H1 (cell line): ENCODE measurements around the gene POU2F1. TPM values are rescaled to one million over a fixed set of nuclear protein-coding genes. Genes with fewer than 3 reads are reported as not detected.

Experiments used
- CTCF ChIA-PET: fragments of 300-600 bp; sonication (Branson Sonifier 250); formaldehyde crosslinking; loops from one replicate; lab custom pipeline; 2021; ENCODE audit not compliant: partially characterized antibody; lab: Charles Lee
- POLR2A ChIA-PET: fragments of 300-600 bp; sonication (Branson Sonifier 250); formaldehyde crosslinking; loops from one replicate; lab custom pipeline; 2021; ENCODE audit warnings: inconsistent platforms; ENCODE audit not compliant: partially characterized antibody; lab: Charles Lee
- DNase-seq, 2 experiments: peaks; one replicate each; pipeline versions ENCODE4 v3.0.0 to v3.0.0-alpha.2; 2010 to 2022; ENCODE audit warnings: low spot score in 2 of 2, low read depth in 1 of 2, mixed read lengths in 1 of 2
- FAIRE-seq: peaks from 2 replicates; lab custom pipeline; 2011; peaks lifted over from hg19 to GRCh38; lab: Jason Lieb, UNC
- H2AFZ ChIP-seq: 2 replicates; pipeline ENCODE4 v1.8.1; 2012; ENCODE audit warnings: low read length, inconsistent platforms
- H2AK5ac ChIP-seq: 2 replicates; pipeline ENCODE4 v1.6.1; 2013; ENCODE audit warnings: low read depth, low read length
- H2BK120ac ChIP-seq: replicated peaks from 2 replicates; pipeline ENCODE3; 2013; ENCODE audit warnings: low read depth, low read length, inconsistent platforms
- H2BK12ac ChIP-seq: 2 replicates; pipeline ENCODE4 v1.6.1; 2013; ENCODE audit warnings: low read depth, low read length
- H2BK15ac ChIP-seq: 2 replicates; pipeline ENCODE4 v1.6.1; 2013; ENCODE audit warnings: low read length
- H2BK20ac ChIP-seq: 2 replicates; pipeline ENCODE4 v1.6.1; 2013; ENCODE audit warnings: low read length
- H2BK5ac ChIP-seq: 2 replicates; pipeline ENCODE4 v1.6.1; 2013; ENCODE audit warnings: low read depth, low read length
- H3K14ac ChIP-seq: 2 replicates; pipeline ENCODE4 v1.6.1; 2013; ENCODE audit warnings: inconsistent platforms; ENCODE audit not compliant: insufficient read length
- H3K18ac ChIP-seq: 2 replicates; pipeline ENCODE4 v1.6.1; 2013; ENCODE audit warnings: low read length; ENCODE audit errors: extremely low read depth
- H3K23ac ChIP-seq: 2 replicates; pipeline ENCODE4 v1.6.1; 2013; ENCODE audit warnings: inconsistent platforms; ENCODE audit not compliant: insufficient read length
- H3K23me2 ChIP-seq: 2 replicates; pipeline ENCODE4 v1.6.1; 2013; ENCODE audit warnings: low read depth, low read length
- H3K27ac ChIP-seq: 2 replicates; pipeline ENCODE4 v1.6.1; 2011; ENCODE audit warnings: low read depth, low read length, inconsistent platforms
- H3K27me3 ChIP-seq, 4 experiments: replicated peaks in 1 of 4; 1 replicate in 1 of 4; 2 replicates in 3 of 4; pipeline versions ENCODE4 v1.6.1 to v1.8.1; 2011 to 2013; ENCODE audit warnings: low read length in 3 of 4, mild to moderate bottlenecking in 3 of 4, inconsistent platforms in 2 of 4, mixed read lengths in 2 of 4, moderate library complexity in 1 of 4; ENCODE audit not compliant: control insufficient read depth in 3 of 4, insufficient read depth in 3 of 4; ENCODE audit errors: extremely low read depth in 1 of 4
- H3K36me3 ChIP-seq, 4 experiments: 2 replicates each; pipeline versions ENCODE4 v1.6.1 to v1.8.1; 2011 to 2013; ENCODE audit warnings: mild to moderate bottlenecking in 4 of 4, low read length in 3 of 4, moderate library complexity in 2 of 4, control low read depth in 1 of 4, inconsistent platforms in 1 of 4; ENCODE audit not compliant: insufficient read depth in 4 of 4, control insufficient read depth in 2 of 4
- H3K4ac ChIP-seq: replicated peaks from 2 replicates; pipeline ENCODE3; 2013; ENCODE audit warnings: low read length, low read depth, mixed read lengths, inconsistent platforms; ENCODE audit not compliant: insufficient read length
- H3K4me1 ChIP-seq, 4 experiments: replicated peaks in 1 of 4; 1 replicate in 1 of 4; 2 replicates in 3 of 4; pipeline versions ENCODE4 v1.6.1 to v1.8.1; 2011 to 2013; ENCODE audit warnings: low read length in 3 of 4, inconsistent platforms in 2 of 4, mixed read lengths in 1 of 4; ENCODE audit not compliant: insufficient read depth in 4 of 4, control insufficient read depth in 3 of 4
- H3K4me2 ChIP-seq, 2 experiments: 2 replicates each; pipeline versions ENCODE4 v1.6.1 to v1.8.1; 2011 to 2013; ENCODE audit warnings: low read depth in 2 of 2, low read length in 2 of 2, control low read depth in 1 of 2, inconsistent platforms in 1 of 2, mild to moderate bottlenecking in 1 of 2; ENCODE audit not compliant: insufficient read depth in 1 of 2
- H3K4me3 ChIP-seq, 4 experiments: fragments of 200-600, 300-600 bp in 1 of 4; sonication (generic), shearing (Covaris generic), sonication (Bioruptor Twin) in 1 of 4; 2 replicates each; pipeline versions ENCODE4 v1.5.1 to v1.8.1; 2011 to 2016; ENCODE audit warnings: low read length in 4 of 4, low read depth in 3 of 4, control low read depth in 2 of 4, inconsistent platforms in 2 of 4, mild to moderate bottlenecking in 2 of 4, mixed read lengths in 1 of 4, moderate library complexity in 1 of 4; ENCODE audit not compliant: insufficient read depth in 2 of 4; ENCODE audit errors: extremely low read depth in 1 of 4
- H3K56ac ChIP-seq: replicated peaks from 2 replicates; pipeline ENCODE3; 2013; ENCODE audit warnings: low read depth, mild to moderate bottlenecking, mixed read lengths, low read length, inconsistent platforms; ENCODE audit not compliant: insufficient read length
- H3K79me1 ChIP-seq: 2 replicates; pipeline ENCODE4 v1.6.1; 2013; ENCODE audit warnings: low read depth, low read length, control low read depth
- H3K79me2 ChIP-seq, 2 experiments: 2 replicates each; pipeline versions ENCODE4 v1.6.1 to v1.8.1; 2012 to 2013; ENCODE audit warnings: low read length in 2 of 2, mild to moderate bottlenecking in 2 of 2, inconsistent platforms in 1 of 2; ENCODE audit not compliant: insufficient read depth in 2 of 2, control insufficient read depth in 1 of 2
- H3K9ac ChIP-seq, 4 experiments: replicated peaks in 1 of 4; 1 replicate in 1 of 4; 2 replicates in 3 of 4; pipeline versions ENCODE4 v1.6.1 to v1.8.1; 2011 to 2013; ENCODE audit warnings: low read depth in 3 of 4, low read length in 3 of 4, control low read depth in 2 of 4, mild to moderate bottlenecking in 2 of 4, moderate library complexity in 2 of 4, inconsistent platforms in 1 of 4; ENCODE audit errors: extremely low read depth in 1 of 4
- H3K9me3 ChIP-seq, 2 experiments: 2 replicates each; pipeline versions ENCODE4 v1.6.1 to v1.8.1; 2012 to 2013; ENCODE audit warnings: mild to moderate bottlenecking in 2 of 2, moderate library complexity in 2 of 2, control low read depth in 1 of 2, inconsistent platforms in 1 of 2, low read depth in 1 of 2, low read length in 1 of 2, mixed read lengths in 1 of 2; ENCODE audit not compliant: insufficient read depth in 2 of 2
- H4K20me1 ChIP-seq, 2 experiments: replicated peaks in 1 of 2; 2 replicates each; pipeline versions ENCODE3 to v1.8.1; 2011 to 2013; ENCODE audit warnings: inconsistent platforms in 2 of 2, low read length in 2 of 2, mild to moderate bottlenecking in 1 of 2; ENCODE audit not compliant: insufficient read depth in 2 of 2, control insufficient read depth in 1 of 2
- H4K5ac ChIP-seq: 2 replicates; pipeline ENCODE4 v1.6.1; 2013; ENCODE audit warnings: low read length, low read depth, mixed read lengths, inconsistent platforms; ENCODE audit not compliant: insufficient read length
- H4K8ac ChIP-seq: 2 replicates; pipeline ENCODE4 v1.8.0; 2013; ENCODE audit warnings: mild to moderate bottlenecking, moderate library complexity, low read length, inconsistent platforms; ENCODE audit not compliant: insufficient read depth; ENCODE audit errors: extremely low read depth
- H4K91ac ChIP-seq: replicated peaks from 2 replicates; pipeline ENCODE3; 2013; ENCODE audit warnings: low read length, mixed read lengths, inconsistent platforms; ENCODE audit not compliant: insufficient read length
- ASH2L ChIP-seq: fragments of 200-600, 300-600 bp; sonication (generic); IDR thresholded peaks from one replicate; pipeline ENCODE4 v1.7.1; 2017; ENCODE audit warnings: low read length
- CEBPB ChIP-seq: IDR thresholded peaks from 2 replicates; pipeline ENCODE4 v1.6.1; 2012; ENCODE audit warnings: low read depth, low read length
- FOSL1 ChIP-seq: IDR thresholded peaks from 2 replicates; pipeline ENCODE4 v1.6.1; 2011; ENCODE audit warnings: mild to moderate bottlenecking, low read depth, low read length, moderate library complexity; ENCODE audit not compliant: insufficient read depth
- GABPA ChIP-seq: IDR thresholded peaks from 2 replicates; pipeline ENCODE4 v1.6.1; 2011; ENCODE audit warnings: mild to moderate bottlenecking, low read length, moderate library complexity, borderline replicate concordance; ENCODE audit not compliant: insufficient read depth
- GTF2F1 ChIP-seq: IDR thresholded peaks from 2 replicates; pipeline ENCODE4 v1.6.1; 2012; ENCODE audit warnings: low read depth, low read length, improper control_type of control experiment, borderline replicate concordance
- HDAC6 ChIP-seq: IDR thresholded peaks from one replicate; pipeline ENCODE4 v1.7.1; 2012; ENCODE audit warnings: low read depth, mild to moderate bottlenecking, inconsistent platforms, low read length, moderate library complexity
- KDM5A ChIP-seq: fragments of 200-600 bp; IDR thresholded peaks from 2 replicates; pipeline ENCODE4 v1.7.1; 2012; ENCODE audit warnings: mild to moderate bottlenecking, low read length, inconsistent platforms, mixed read lengths
- NANOG ChIP-seq: IDR thresholded peaks from 2 replicates; pipeline ENCODE4 v1.6.1; 2011; ENCODE audit warnings: low read length, low read depth, mild to moderate bottlenecking, inconsistent platforms; ENCODE audit not compliant: insufficient read depth, poor library complexity, severe bottlenecking
- RAD21 ChIP-seq, 2 experiments: IDR thresholded peaks in 1 of 2; conservative IDR thresholded peaks in 1 of 2; 2 replicates each; pipeline ENCODE4 v1.6.1; 2011; ENCODE audit warnings: low read depth in 2 of 2, low read length in 2 of 2, improper control_type of control experiment in 1 of 2, inconsistent platforms in 1 of 2, mild to moderate bottlenecking in 1 of 2, moderate library complexity in 1 of 2
- RBBP5 ChIP-seq: IDR thresholded peaks from 2 replicates; pipeline ENCODE4 v1.7.1; 2012; ENCODE audit warnings: low read depth, mild to moderate bottlenecking, inconsistent platforms, low read length, moderate library complexity, borderline replicate concordance
- TAF1 ChIP-seq: IDR thresholded peaks from 2 replicates; pipeline ENCODE4 v1.6.1; 2011; ENCODE audit warnings: mild to moderate bottlenecking, low read depth, low read length
- USF2 ChIP-seq: IDR thresholded peaks from 2 replicates; pipeline ENCODE4 v1.6.1; 2011; ENCODE audit warnings: low read length, improper control_type of control experiment
- ZNF274 ChIP-seq: IDR thresholded peaks from 2 replicates; pipeline ENCODE4 v1.7.0; 2012; ENCODE audit warnings: low read length, borderline replicate concordance; ENCODE audit errors: extremely low read depth
- WGBS, 2 experiments: shearing (Covaris generic) in 1 of 2; methylation state at CpG; one replicate each; pipeline versions ENCODE4 v1.1.6 to v1.1.7; 2013 to 2015; ENCODE audit warnings: low lambda C conversion rate in 2 of 2, mixed read lengths in 2 of 2, inconsistent platforms in 1 of 2, low coverage in 1 of 2, missing lambda C conversion rate in 1 of 2; ENCODE audit not compliant: insufficient replicate concordance in 2 of 2, insufficient coverage in 1 of 2, insufficient read length in 1 of 2; ENCODE audit errors: extremely low coverage in 1 of 2, missing lambda C conversion rate in 1 of 2; 5-methylcytosine and 5-hydroxymethylcytosine counted together
- polyA plus RNA-seq, 7 experiments: library from polyadenylated mRNA; depleted of rRNA in 3 of 7; stranded (reverse) in 5 of 7; unstranded in 2 of 7; fragments of >200 nt in 5 of 7; fragments of 200-250 nt in 2 of 7; gene quantifications; 1 replicate in 5 of 7; 2 replicates in 1 of 7; 4 replicates in 1 of 7; pipeline versions ENCODE4 v1.2.1 to v1.2.3, GENCODE V29; 2011 to 2013; ENCODE audit warnings: missing spikeins in 2 of 7, mixed read lengths in 2 of 7
- total RNA-seq: library from RNA; stranded (reverse); fragmentation: NEBNext Ultra II Directional; extraction: Animal tissue kit (Norgen Biotek cat#: 25700); gene quantifications from 2 replicates; pipeline ENCODE4 v1.2.1, GENCODE V29; 2021

The POU2F1 gene
- total and polyA plus RNA-seq, 2 of the 8 experiments (the other 6 are each of a cell fraction or from before 2014, with no cell fraction given), result 37.0 to 57.2 TPM

GRCh38 chr1:167239257-167239656 is 18.6 kb downstream of the POU2F1 start:
- H3K79me2 ChIP-seq, result peaks cover 24 to 96% of the 10 kb centered on the region in 2 experiments
- H3K9me3 ChIP-seq, result no peaks in the 10 kb centered on the region
- ChIA-PET POLR2A (no interaction called here), CTCF (no interaction called here)
- H3K14ac ChIP-seq, result no peak overlapping the region
- H3K4me1 ChIP-seq, result peaks cover 0 to 2% (median 0%) of the 10 kb centered on the region in 4 experiments; a peak in 2 of 7 replicates
- no peak overlapping the region for H3K56ac ChIP-seq
- no peak overlapping the region for H2BK120ac ChIP-seq
- H3K4me2 ChIP-seq, result no peak overlapping the region
- no peak overlapping the region for H3K4ac ChIP-seq
- H4K8ac ChIP-seq, result no peak overlapping the region
- no peak overlapping the region for H2BK5ac ChIP-seq
- no peak overlapping the region for H2AK5ac ChIP-seq
- no peak for FAIRE-seq
- no peak for DNase-seq
- H4K20me1 ChIP-seq, result peaks cover 16 to 17% of the 10 kb centered on the region in 2 experiments
- peaks cover 9% of the 10 kb centered on the region; the same call in 1 of the 2 replicates for H3K79me1 ChIP-seq
- H3K36me3 ChIP-seq, result peaks cover 0 to 7% (median 0%) of the 10 kb centered on the region in 4 experiments; a peak in 3 of 8 replicates
- WGBS, 2 experiments, result 87% methylated on average over 2 of the region's 2 CpGs; no CpG with 5 or more reads in 1 of the 2 experiments
- no peak overlapping the region for H2BK12ac ChIP-seq
- H2BK20ac ChIP-seq, result no peak overlapping the region
- no peaks in the 10 kb centered on the region for H3K23me2 ChIP-seq
- H3K27me3 ChIP-seq, result no peaks in the 10 kb centered on the region
- H3K9ac ChIP-seq, result no peak overlapping the region
- H3K23ac ChIP-seq, result no peak overlapping the region
- no peak overlapping the region for H3K18ac ChIP-seq
- no peak overlapping the region for H4K91ac ChIP-seq
- H2AFZ ChIP-seq, result no peak overlapping the region
- H2BK15ac ChIP-seq, result no peak overlapping the region
- H3K27ac ChIP-seq, result no peak overlapping the region
- no peak overlapping the region for H4K5ac ChIP-seq
- no peak overlapping the region for H3K4me3 ChIP-seq
- TF ChIP-seq CEBPB (no peak), USF2 (no peak), RBBP5 (no peak), GABPA (no peak), GTF2F1 (no peak), KDM5A (no peak), FOSL1 (no peak), RAD21 (IDR thresholded peaks at IDR 0.05 in 1 of 2, conservative IDR thresholded peaks at IDR 0.05 in 1 of 2; ENCODE audit: low read depth in 2 of 2, low read length in 2 of 2) (no peak), NANOG (no peak), TAF1 (no peak), ASH2L (no peak), HDAC6 (no peak), ZNF274 (no peak)
